Peyer's patch (tissue), 4 donors: ENCODE measurements around the gene FBLN5. TPM values are rescaled to one million over a fixed set of nuclear protein-coding genes. Genes with fewer than 3 reads are reported as not detected.

Source experiments
- DNase-seq, 3 donors: peaks; one replicate each; pipeline ENCODE4 v3.0.0-alpha.2; 2017 to 2019
- H3K27ac ChIP-seq, 4 donors: fragments of 200-600 bp; sonication (generic); one replicate each; pipeline ENCODE4 v1.5.1; 2016 to 2019
- H3K27me3 ChIP-seq, 2 donors: fragments of 200-600 bp; sonication (generic); one replicate each; pipeline ENCODE4 v1.5.1; 2019
- H3K36me3 ChIP-seq, 3 donors: fragments of 200-600 bp; sonication (generic); one replicate each; pipeline ENCODE4 v1.5.1; 2016 to 2019
- H3K4me1 ChIP-seq, 4 donors: fragments of 200-600 bp; sonication (generic); one replicate each; pipeline ENCODE4 v1.5.1; 2016 to 2019
- H3K4me3 ChIP-seq, 4 donors: fragments of 200-600 bp; sonication (generic); 1 replicate in 3 of 4; 2 replicates in 1 of 4; pipeline ENCODE4 v1.5.1; 2016 to 2019; ENCODE audit warnings: mild to moderate bottlenecking in 1 of 4
- H3K9me3 ChIP-seq, 4 donors: fragments of 200-600 bp; sonication (generic); one replicate each; pipeline ENCODE4 v1.5.1; 2016 to 2019; ENCODE audit warnings: mild to moderate bottlenecking in 1 of 4
- POLR2A ChIP-seq, 2 donors: fragments of 450-650 bp; IDR thresholded peaks; one replicate each; pipeline ENCODE4 v1.5.1; 2017; ENCODE audit warnings: antibody characterized with exemption in 2 of 2, mild to moderate bottlenecking in 2 of 2, moderate library complexity in 2 of 2
- total RNA-seq, 4 donors: library from RNA; depleted of rRNA; stranded (reverse); fragments of >200 nt; gene quantifications; one replicate each; pipeline ENCODE4 v1.1.0, GENCODE V29; 2016
- TF ChIP-seq, protein P1 (sequence below), 6 experiments: fragments of 450-650 bp in 4 of 6; fragments of 200-600 bp in 2 of 6; sonication (generic) in 1 of 6; IDR thresholded peaks; one replicate each; pipeline ENCODE4 v1.5.1; 2017 to 2019; ENCODE audit warnings: antibody characterized with exemption in 6 of 6, mild to moderate bottlenecking in 3 of 6, moderate library complexity in 1 of 6

Gene FBLN5
- total RNA-seq, 4 donors from 2014 or later = 30.5 to 61.1 (median 51.2) TPM

DNA sequence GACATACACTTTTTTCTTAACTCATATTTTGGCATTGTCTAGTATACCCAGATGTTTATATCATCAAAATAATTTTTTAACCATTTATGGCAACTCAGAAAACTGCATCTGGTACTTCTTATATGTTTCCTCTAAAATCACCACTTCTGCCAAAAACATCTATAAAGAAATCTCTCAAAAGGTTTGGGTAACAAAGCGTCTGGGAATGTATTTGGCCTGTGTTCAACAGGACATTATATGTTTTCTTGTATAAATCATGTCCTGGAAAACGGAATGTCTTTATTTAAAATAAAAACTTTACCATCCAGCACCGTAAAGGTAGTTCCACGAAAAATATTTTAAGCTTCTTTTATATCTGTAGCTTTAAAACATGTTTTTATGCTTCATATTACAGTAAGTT is 36.1 kb upstream of the FBLN5 start:
- DNase-seq = no peak
- Histone ChIP-seq H3K27me3 (no peaks in the 10 kb centered on the region), H3K36me3 (peaks cover 0 to 31% (median 0%) of the 10 kb centered on the region in 3 donors), H3K9me3 (no peaks in the 10 kb centered on the region), H3K4me3 (no peak overlapping the region), H3K4me1 (no peaks in the 10 kb centered on the region), H3K27ac (no peak overlapping the region)
- TF ChIP-seq, protein P1, sequence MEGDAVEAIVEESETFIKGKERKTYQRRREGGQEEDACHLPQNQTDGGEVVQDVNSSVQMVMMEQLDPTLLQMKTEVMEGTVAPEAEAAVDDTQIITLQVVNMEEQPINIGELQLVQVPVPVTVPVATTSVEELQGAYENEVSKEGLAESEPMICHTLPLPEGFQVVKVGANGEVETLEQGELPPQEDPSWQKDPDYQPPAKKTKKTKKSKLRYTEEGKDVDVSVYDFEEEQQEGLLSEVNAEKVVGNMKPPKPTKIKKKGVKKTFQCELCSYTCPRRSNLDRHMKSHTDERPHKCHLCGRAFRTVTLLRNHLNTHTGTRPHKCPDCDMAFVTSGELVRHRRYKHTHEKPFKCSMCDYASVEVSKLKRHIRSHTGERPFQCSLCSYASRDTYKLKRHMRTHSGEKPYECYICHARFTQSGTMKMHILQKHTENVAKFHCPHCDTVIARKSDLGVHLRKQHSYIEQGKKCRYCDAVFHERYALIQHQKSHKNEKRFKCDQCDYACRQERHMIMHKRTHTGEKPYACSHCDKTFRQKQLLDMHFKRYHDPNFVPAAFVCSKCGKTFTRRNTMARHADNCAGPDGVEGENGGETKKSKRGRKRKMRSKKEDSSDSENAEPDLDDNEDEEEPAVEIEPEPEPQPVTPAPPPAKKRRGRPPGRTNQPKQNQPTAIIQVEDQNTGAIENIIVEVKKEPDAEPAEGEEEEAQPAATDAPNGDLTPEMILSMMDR (IDR thresholded peaks at IDR 0.05) = no peak
- no peak for TF ChIP-seq POLR2A (IDR thresholded peaks at IDR 0.05)

DNA sequence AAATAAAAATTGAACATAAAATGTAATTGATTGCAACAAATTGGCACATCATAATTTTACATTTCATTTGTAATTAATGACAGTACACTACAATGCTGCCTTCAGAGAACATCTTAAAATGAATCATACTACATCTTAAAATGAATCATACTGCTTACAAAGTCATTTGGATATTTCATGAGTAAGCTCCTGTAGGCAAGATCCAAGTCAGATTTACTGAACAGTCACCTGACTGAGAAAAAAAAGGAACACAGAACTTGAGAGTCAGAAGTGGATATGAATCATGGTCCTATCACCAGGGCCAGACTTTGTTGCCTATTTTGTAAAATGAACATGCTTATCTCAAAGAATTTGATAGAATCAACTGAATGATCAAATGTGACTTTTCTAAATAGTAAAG is 32.7 kb upstream of the FBLN5 start:
- H3K4me3 ChIP-seq = no peak overlapping the region
- H3K27me3 ChIP-seq = no peaks in the 10 kb centered on the region
- H3K9me3 ChIP-seq = no peaks in the 10 kb centered on the region
- no peaks in the 10 kb centered on the region for H3K4me1 ChIP-seq
- H3K27ac ChIP-seq = no peak overlapping the region
- TF ChIP-seq, protein P1 (IDR thresholded peaks at IDR 0.05) = no peak
- TF ChIP-seq POLR2A (IDR thresholded peaks at IDR 0.05) = no peak
- DNase-seq = no peak
- peaks cover 0 to 5% (median 0%) of the 10 kb centered on the region in 3 donors for H3K36me3 ChIP-seq

DNA sequence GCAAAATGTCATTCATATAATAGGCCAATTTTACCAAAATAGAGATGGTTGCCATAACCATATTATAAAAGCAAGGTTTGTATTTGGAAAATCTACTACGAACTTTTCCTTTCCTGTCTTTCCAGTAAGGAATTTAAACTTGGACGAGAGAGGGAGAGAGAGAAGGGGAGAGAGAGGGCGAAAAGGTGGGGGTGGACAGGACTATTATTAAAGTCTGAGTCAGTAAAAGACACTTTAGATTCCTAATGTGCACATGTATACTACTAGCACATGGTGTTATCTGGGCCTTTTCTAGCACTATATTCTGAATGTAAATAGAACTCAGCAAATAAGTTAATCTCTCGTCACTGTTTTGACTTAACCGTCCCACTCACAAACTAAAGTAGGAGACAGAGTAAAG is 30.4 kb upstream of the FBLN5 start:
- Histone ChIP-seq H3K27ac (no peak overlapping the region), H3K36me3 (peaks cover 0 to 20% (median 0%) of the 10 kb centered on the region in 3 donors), H3K9me3 (no peaks in the 10 kb centered on the region), H3K4me3 (no peak overlapping the region), H3K27me3 (no peaks in the 10 kb centered on the region), H3K4me1 (no peaks in the 10 kb centered on the region)
- TF ChIP-seq, protein P1 (IDR thresholded peaks at IDR 0.05) = no peak
- no peak for TF ChIP-seq POLR2A (IDR thresholded peaks at IDR 0.05)
- DNase-seq = no peak

DNA sequence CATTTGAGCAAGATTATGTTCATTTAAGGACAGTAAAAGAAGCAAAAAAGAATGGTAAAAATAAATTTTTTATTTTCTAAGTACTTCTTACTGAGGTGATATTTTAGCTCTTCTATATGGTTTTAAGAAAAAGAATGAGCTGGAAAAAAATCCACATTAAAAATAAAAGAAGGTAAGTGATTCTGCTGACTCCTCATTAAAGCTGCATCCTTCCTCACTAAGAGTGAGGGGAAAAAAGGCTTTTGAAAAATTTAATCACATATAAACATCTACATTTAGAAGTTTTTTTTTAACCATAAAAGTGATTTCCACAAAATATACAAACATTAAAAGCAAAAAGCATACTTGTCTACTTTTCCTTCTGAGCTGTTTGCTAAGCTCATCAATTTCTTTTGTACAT is 28.3 kb upstream of the FBLN5 start:
- no peaks in the 10 kb centered on the region for H3K27me3 ChIP-seq
- H3K4me3 ChIP-seq = no peak overlapping the region
- TF ChIP-seq, protein P1 (IDR thresholded peaks at IDR 0.05) = no peak
- no peak for TF ChIP-seq POLR2A (IDR thresholded peaks at IDR 0.05)
- DNase-seq = no peak
- H3K9me3 ChIP-seq = no peaks in the 10 kb centered on the region
- H3K4me1 ChIP-seq = no peaks in the 10 kb centered on the region
- no peak overlapping the region for H3K27ac ChIP-seq
- peaks cover 0 to 42% (median 0%) of the 10 kb centered on the region in 3 donors for H3K36me3 ChIP-seq

DNA sequence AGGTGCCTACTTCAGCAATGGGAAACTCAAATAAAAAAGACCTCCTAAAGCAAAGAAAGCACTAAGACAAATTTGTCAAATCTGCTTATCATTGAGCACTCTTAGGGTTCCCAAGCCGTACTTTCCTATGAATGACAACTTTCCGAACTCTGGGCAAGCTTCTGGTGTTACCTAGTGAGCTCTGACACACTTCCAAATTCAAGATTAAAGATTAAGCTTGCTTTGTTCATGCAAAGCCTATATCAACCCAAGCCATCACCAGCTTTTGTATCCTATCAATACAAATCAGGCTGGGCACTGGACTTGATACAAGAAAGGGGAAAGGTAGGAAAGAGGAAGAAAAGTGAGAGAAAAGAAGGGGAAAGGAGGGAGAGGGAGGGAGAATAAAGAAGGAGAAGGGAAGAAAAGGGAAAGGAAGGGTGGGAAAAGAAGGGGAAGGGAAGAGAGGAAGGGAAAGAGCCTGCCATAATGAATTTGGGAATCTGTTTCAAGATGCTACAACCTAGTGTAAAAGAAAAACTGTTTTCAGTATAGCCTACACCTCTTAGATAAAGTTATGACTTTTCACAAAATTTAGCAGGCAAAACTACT is 23.8 kb upstream of the FBLN5 start:
- H3K4me3 ChIP-seq = no peak overlapping the region
- no peak overlapping the region for H3K27ac ChIP-seq
- TF ChIP-seq POLR2A (IDR thresholded peaks at IDR 0.05) = no peak
- TF ChIP-seq, protein P1 (IDR thresholded peaks at IDR 0.05) = no peak
- peaks cover 0 to 68% (median 0%) of the 10 kb centered on the region in 3 donors for H3K36me3 ChIP-seq
- no peak for DNase-seq
- no peaks in the 10 kb centered on the region for H3K9me3 ChIP-seq
- no peaks in the 10 kb centered on the region for H3K4me1 ChIP-seq
- H3K27me3 ChIP-seq = no peaks in the 10 kb centered on the region
